ENCODE data around the gene SLC2A4.

SLC2A4 gene

DNA sequence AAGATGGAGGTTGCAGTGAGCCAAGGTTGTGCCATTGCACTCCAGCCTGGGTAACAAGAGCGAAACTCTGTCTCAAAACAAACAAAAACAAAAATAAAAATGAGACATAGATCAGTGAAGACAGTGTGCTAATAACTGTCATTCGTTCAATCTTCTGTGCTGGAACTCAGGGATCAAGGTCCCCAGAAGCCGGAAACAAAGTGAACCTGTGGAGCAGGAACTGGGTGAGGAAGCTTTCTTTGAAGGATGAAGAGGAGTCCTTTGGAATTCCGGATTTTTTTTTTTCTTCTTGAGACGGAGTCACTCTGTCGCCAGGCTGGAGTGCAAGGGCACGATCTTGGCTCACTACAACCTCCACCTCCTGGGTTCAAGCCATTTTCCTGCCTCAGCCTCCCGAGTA, 2.1 kb upstream of the SLC2A4 start:
- DNase-seq (ENCODE audit: low spot score) = no peak

- DNase-seq (ENCODE audit: low spot score) = peak; percentile 88
These were observed 922 bp upstream of the SLC2A4 start for GRCh38 chr17:7280519-7281073.

DNA sequence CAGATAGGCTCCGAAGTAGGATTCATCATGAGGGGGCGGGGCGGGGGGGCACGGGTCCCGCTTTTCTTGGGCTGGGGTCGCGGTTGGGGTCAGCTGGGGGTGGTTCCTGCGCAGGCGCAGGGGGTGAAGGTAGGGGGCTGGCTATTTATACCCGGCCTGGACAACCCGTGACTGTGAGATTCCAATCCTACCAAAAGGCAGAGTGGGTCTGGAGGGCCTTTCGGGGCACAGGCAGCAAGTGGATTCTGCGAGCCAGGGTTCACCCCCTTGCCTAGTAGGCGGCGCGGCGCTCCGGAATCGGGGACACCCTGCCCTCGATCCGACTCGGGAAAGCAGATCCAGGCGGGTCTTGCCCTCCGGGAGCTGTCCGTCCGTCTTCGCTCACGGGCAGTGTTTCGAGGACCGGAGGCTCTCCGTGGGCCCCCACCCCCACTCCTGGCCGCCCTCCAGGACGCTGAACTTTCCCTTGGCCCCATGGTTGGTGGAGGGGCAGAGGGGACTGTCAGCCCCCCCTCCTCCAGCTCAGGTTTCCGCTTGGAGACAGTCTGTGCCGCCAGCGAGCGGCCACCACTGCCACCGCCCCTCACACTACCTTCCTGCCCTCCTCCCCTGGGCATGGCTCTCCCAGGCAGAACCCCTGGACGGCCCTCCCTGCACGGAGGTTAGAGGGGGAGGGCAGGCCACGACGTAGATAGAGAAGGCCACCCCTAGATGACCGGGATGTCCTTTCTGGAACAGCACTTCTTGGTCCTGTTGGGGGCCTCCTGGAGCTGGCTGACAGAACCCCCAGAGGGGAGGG, 634 bp downstream of the SLC2A4 start:
- no peak for DNase-seq (ENCODE audit: low spot score)

GRCh38 chr17:7282752-7283321, 1.3 kb downstream of the SLC2A4 start:
- DNase-seq (ENCODE audit: low spot score) = no peak

GRCh38 chr17:7283471-7284216, 2.1 kb downstream of the SLC2A4 start:
- DNase-seq (ENCODE audit: low spot score) = no peak

DNA sequence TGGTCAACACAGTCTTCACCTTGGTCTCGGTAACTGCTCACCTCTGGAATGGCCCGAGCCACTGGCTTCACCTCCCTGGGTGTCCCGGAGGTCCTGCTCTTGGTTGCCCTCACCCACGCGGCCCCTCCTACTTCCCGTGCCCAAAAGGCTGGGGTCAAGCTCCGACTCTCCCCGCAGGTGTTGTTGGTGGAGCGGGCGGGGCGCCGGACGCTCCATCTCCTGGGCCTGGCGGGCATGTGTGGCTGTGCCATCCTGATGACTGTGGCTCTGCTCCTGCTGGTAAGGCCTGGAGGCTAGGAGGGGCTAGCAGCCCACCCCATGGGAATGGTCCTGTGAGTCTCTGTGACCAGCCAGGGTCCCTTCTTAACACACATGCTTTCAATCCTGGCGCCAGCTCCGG, 3.4 kb downstream of the SLC2A4 start:
- DNase-seq (ENCODE audit: low spot score) = no peak

DNA sequence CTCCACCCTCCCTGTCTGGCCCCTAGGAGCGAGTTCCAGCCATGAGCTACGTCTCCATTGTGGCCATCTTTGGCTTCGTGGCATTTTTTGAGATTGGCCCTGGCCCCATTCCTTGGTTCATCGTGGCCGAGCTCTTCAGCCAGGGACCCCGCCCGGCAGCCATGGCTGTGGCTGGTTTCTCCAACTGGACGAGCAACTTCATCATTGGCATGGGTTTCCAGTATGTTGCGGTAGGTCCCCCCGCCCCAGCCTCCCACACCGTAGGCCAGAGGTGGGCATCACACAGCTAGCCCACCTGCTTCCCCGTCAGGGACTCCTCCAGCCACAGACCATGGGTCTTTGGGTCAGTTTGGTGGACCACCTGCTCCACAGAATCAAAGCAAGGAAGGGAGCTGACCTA, 4.2 kb downstream of the SLC2A4 start:
- no peak for DNase-seq (ENCODE audit: low spot score)

DNA sequence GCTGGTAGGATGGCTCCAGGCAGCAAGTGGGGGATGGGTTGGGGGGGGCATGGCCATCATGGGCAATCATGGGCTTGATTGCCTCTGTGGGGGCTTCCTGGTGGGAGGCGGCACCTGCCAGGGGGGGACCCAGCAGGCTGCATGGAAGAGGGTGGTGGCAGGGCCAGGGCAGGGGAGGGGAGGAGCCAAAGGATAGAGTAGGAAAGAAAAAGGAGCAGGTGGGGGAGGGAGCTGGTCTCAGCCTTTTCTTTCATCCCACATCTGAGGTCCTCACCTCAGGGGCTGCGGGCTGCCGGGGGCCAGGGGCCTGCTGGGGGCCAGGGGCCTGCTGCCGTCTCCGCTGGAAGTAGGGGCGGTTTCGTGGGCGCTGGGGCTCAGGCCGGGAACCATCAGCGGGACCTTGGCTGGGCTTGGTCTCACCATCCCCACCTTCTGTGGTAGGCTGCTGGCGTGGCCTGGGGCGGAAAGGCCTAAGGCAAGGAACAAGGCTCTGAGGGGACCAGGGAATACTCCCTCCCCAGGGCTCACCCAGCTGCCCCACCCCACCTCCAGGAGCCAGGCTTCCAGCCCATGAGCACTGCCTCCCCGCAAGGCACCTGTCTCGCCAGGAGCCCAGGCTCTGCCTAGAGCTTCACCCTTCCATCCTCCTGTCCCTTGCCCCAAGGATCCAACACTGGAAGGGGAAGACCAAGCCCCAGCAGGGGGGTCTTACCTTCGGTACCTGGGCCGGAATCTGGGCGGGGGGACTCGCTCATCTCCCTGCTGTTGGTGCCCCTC, 7.9 kb downstream of the SLC2A4 start:
- DNase-seq (ENCODE audit: low spot score) = no peak

- DNase-seq (ENCODE audit: low spot score) = no peak
These were observed 8.6 kb downstream of the SLC2A4 start for GRCh38 chr17:7290166-7290565.

GRCh38 chr17:7290685-7291084, 9.2 kb downstream of the SLC2A4 start:
- no peak for DNase-seq (ENCODE audit: low spot score)

DNA sequence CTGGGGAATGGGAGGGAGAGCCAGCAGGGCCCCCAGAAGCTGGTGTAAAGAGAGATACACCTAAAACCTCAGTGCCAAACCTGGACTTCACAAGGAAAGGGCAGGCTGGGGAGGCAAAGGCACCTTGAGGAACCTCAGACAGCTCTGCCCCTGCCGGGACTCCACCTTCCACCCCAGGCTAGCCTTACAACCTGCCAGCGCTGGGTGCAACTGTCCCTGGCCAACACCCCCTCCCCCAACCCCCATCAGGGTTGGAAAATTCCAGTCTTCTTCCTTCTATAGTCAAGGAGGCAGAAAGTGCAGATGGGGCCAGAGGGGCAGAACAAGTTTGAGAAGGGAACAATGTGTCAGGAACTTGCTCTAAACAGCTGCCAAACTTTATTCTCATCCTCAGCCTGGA, 10.7 kb downstream of the SLC2A4 start:
- no peak for DNase-seq (ENCODE audit: low spot score)

GRCh38 chr17:7292729-7293128, 11.2 kb downstream of the SLC2A4 start:
- no peak for DNase-seq (ENCODE audit: low spot score)

DNA sequence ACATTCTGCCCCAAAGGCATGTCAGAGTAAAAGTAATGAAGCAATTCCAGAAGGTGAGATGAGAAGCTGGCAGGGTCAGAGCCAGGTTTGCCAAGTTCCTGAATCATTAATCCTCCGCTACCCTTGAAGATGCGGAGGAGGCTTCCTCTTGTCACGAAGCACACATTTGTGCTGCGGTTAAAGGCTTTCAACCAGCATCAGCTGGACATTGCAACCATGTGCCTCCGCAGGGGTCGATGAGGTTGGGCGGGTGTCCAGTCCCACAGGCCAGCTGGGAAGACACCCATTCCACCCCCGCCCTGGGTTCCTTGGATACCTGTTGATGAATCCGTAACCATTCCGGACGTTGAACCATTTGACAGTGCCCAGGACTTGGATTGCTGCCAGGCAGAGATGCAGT, 11.6 kb downstream of the SLC2A4 start:
- DNase-seq (ENCODE audit: low spot score) = no peak

DNA sequence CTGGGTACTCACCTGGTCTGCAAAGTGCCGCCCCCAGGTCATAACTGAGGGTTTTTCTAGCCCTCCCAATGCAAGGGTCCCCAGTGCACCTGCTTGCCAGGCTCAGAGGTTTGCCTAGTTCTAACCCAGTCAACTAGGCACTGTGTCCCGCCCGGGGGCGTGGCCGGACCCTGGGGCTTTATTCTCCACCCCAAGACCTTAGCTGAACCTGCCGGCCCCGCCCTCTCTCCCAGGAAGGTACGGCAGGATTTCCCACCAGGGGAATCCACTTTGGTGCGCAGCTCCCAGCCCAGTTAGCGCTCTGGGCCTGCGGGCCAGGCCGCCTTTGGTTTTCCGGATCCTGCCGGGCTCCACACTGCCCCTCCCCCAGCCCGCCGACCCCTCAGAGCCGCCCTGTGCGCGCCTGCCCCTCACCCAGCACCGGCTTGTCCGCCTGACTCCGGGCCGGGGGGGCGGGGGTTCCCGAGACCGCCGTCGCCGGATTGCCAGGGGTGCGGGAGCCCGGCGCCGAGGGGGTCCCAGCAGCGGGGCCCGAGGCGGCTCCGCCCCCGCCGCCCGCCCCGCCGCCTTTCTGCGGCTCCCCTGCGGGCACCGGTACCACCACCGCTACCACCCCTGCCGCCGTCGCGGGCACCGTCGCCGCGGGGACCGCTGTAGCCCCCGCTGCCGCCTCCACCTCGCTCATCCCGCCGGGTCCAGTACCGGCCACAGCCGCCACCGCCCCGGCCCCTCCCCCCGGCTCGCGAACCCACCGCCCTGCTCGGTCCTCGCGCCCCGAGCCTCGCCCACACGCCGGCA, 12.5 kb downstream of the SLC2A4 start:
- no peak for DNase-seq (ENCODE audit: low spot score)

DNA sequence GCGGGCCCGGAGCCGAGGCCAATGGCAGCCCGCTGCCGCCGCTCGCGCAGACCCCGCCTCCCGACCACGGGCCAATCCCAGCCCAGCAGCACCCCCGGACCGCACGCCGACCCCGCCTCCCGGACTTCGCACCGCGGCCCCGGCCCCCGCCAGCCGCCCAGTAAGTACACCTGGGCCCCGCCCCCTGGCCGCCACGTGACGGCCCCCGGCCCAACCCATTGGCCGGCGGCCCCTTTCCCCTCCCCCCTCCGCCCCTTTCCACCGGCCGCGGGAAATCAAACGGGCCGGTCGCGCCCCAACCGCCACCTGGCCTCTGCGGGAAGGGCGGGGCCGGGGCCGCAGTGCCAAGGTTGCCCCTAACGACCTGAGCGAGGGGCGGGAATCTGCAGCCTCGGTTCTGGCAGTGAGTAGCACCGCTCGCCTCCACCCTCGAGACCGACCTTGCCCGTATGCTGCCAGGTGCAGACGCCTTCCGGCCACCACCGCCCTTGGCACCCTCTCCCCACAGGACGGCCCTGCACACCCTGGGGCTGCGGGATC, 13.2 kb downstream of the SLC2A4 start, which contains the start of gene YBX2:
Gene YBX2, minus strand, starts transcription at position 26 of the 540 bp plus-strand sequence. CDS start 139 bp downstream, outside the sequence.
- DNase-seq (ENCODE audit: low spot score) = peak; percentile 71

DNA sequence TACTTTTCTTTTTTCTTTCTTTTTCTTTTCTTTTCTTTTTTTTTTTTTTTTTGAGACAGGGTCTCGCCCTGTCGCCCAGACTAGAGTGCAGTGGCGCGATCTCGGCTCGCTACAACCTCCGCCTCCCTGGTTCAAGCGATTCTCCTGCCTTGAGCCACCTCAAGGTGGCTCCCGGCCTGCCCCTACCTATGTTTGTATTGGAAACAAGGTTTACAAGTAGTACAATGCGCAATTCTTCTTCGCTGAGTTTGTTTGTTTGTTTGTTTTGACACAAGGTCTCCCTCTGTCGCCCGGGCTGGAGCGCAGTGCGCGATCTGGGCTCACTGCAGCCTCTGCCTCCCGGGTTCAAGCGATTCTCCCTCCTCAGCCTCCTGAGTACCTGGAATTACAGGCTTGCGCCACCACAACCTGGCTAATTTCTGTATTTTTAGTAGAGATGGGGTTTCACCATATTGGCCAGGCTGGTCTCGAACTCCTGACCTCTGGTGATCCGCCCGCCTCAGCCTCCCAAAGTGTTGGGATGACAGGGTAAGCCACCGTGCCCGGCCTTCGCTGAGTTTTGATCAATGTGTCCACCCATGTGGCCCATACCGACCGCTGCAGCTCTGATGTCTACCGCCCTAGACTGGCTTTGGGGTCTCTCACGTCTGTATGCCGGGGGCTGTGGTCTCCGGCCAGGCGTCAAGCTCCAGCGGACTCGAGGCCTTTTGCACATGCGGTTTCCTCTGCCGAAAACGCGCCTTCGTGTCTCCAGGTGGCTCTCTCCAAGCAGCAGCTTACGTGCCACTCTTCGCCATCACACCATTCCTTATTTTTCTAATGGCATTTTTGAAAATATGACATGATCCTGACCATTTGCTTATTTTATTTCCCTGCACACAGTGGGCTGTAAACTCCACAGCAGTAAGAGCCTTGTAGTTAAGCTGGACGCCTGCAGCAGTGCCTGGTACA, 14.0 kb downstream of the SLC2A4 start:
- peak; percentile 39 for DNase-seq (ENCODE audit: low spot score)

- DNase-seq (ENCODE audit: low spot score) = peak; percentile 73
These were observed 14.8 kb downstream of the SLC2A4 start for GRCh38 chr17:7296189-7296861.

DNA sequence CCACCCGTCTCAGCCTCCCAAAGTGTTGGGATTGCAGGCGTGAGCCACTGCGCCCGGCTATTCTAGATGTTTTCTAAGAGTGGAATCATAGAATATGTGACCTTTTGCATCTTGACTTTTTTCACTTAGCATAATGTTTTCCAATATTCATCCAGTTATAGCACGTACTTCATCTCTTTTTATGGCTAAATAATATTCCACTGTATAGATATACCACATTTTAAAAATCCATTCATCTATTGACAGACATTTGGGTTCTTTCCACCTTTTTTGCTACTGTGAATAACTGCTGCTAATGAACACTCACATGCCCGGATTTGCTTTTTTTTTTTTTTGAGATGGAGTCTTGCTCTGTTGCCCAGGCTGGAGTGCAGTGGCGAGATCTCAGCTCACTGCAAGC, 22.7 kb downstream of the SLC2A4 start:
- no peak for DNase-seq (ENCODE audit: low spot score)
